ENCODE data around the gene ABCA2.

GRCh38 chr9:137077010-137077747 is 49.1 kb upstream of the ABCA2 start, which contains the start of gene UAP1L1:
- no peak for TF ChIP-seq CTCF (IDR thresholded peaks at IDR 0.05)
- peak; percentile 31 for TF ChIP-seq POLR2A (IDR thresholded peaks at IDR 0.05)
